Stimulated activated CD8-positive, alpha-beta memory T cell treated with anti-CD3 and anti-CD28 coated beads, Interleukin-15, amount 100 ng/mL, for 24 hours (primary cell): ENCODE measurements around the gene GFER.
"Not testable (repeated sequence)": the region's sequence is repeated elsewhere in the genome, so short reads cannot be mapped to it uniquely, and the experiment has no call there.

Experiments used
- DNase-seq: peaks from one replicate; pipeline ENCODE4 v3.0.0-alpha.2; 2020; ENCODE audit warnings: low read depth

The GFER gene

GRCh38 chr16:2027024-2028010 lies 43.3 kb downstream of the GFER start:
- no peak for DNase-seq

- DNase-seq, result no peak
These were observed 44.2 kb downstream of the GFER start for GRCh38 chr16:2028146-2028545.

GRCh38 chr16:2028620-2029220 lies 44.7 kb downstream of the GFER start:
- no peak for DNase-seq

GRCh38 chr16:2029350-2029749 lies 45.4 kb downstream of the GFER start:
- DNase-seq, result no peak

- DNase-seq, result no peak
These were observed 46.0 kb downstream of the GFER start for GRCh38 chr16:2030036-2030435.

GRCh38 chr16:2031081-2031577 lies 47.1 kb downstream of the GFER start:
- DNase-seq, result no peak

- DNase-seq, result no peak
These were observed 48.5 kb downstream of the GFER start for GRCh38 chr16:2032285-2033056.

- DNase-seq, result no peak
These were observed 49.3 kb downstream of the GFER start for GRCh38 chr16:2033057-2033908.

GRCh38 chr16:2033909-2034695 lies 50.1 kb downstream of the GFER start:
- DNase-seq, result not testable (repeated sequence)

- no peak for DNase-seq
These were observed 50.9 kb downstream of the GFER start for GRCh38 chr16:2034696-2035430.

GRCh38 chr16:2035431-2036199 lies 51.6 kb downstream of the GFER start:
- DNase-seq, result no peak

- DNase-seq, result no peak
These were observed 52.4 kb downstream of the GFER start for GRCh38 chr16:2036200-2036966.

GRCh38 chr16:2037115-2037514 lies 53.1 kb downstream of the GFER start:
- DNase-seq, result no peak
